IPS-NIHi11 (cell line): Measurements from ENCODE around the gene MRAS.
"Not testable (repeated sequence)": the region's sequence is repeated elsewhere in the genome, so short reads cannot be mapped to it uniquely, and the experiment has no call there.

Experiments
- DNase-seq: peaks from one replicate; pipeline ENCODE4 v3.0.0; 2012; ENCODE audit warnings: mixed read lengths, low spot score

The MRAS gene

DNA sequence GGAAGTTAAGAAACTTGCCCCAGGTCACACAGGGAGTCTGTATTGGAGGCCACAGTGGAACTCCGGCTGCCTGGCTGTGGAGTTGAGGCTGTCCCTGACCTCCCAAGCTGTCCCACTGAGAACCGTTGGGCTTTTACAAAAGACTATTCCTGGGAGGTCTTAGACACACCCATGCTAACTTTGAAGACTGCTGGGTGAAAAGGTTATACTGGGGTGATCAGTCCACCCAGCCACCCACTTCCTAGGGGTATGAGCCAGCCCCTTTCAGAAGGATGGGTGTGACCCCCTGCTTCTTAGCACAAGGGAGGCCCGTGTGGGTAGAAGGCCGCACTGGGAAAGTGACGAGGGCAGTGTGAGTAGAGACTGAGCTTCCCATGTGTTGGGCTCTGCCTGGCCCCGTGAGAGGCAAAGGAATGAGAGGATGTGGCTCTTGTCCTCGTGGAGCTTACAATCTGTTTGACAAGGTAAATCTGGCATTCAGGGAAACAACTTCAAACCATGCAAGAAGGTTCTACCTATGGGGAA lies 19.0 kb downstream of the MRAS start:
- DNase-seq = no peak

DNA sequence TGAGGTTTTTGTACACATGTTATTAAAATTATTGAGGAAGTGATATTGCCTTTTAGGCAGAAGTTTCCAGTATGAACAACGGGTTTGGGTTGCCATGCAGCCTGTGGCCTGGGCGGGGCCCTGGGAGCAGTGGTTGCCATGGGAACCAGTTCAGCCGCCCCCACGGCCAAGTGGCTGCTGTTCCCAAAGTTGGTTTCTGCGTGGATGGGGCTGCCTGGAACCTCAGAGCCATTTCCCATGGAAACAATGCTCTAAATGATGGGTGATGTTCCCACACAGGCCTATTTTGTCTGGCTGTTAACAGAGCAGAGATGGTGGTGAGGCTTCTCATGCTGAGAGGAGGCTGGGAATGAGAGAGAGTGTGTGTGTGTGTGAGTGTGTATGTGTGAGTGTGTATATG lies 19.5 kb downstream of the MRAS start:
- no peak for DNase-seq

DNA sequence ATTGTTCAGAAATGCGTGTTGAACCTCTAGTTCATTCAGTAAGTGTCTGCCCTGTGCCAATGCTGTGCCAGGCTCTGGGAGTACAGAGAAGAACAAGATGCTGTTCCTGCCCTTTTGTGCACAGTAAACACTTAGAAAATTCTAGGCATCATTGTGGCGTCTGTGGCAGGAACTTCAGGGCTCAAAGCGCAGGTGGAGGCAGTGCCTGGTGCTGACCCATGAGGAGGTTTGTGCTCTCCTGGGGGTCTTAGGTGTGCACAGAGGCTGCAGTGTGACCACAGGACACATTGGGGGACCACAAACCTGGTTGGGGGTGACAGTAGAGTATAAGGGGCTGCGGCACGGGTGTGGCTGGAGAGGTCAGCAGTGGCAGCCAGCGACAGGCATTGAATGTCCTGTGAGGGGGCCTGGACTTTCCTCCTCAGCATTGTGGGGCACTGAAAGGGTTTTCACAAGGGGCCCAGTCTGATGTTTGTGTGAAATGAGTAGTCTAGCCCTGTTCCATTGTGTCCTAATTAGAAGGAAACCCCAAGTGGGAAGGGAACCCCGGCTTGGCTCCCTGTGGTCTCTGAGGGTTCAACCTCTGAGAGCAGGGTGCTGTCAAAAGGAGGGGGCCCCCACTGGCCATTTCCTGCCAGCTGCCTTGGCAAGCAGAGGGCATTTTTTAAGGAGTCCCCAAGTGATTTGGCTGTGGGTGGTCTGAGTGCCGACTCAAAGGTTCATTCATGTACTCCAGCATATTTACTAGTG lies 20.9 kb downstream of the MRAS start:
- DNase-seq = no peak

DNA sequence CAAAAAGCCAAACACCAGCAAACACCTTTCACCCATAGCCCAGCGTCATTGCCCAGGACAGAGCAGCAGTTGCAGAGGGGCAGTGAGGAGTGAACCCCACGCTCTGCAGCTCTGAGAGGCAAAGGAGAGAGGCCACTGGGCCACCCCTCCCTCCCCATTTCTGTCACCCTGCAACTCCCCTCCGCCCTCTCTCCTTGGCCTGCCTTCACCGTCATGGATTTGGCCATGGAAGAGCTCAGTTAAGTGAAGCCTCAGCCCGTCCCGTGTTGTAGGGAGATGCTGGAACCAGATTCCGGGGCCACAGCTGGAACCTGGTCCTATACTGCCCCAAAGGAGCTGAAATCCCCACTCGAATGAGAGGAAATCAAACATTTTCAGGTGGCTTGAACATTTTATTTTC lies 21.9 kb downstream of the MRAS start:
- DNase-seq = no peak

DNA sequence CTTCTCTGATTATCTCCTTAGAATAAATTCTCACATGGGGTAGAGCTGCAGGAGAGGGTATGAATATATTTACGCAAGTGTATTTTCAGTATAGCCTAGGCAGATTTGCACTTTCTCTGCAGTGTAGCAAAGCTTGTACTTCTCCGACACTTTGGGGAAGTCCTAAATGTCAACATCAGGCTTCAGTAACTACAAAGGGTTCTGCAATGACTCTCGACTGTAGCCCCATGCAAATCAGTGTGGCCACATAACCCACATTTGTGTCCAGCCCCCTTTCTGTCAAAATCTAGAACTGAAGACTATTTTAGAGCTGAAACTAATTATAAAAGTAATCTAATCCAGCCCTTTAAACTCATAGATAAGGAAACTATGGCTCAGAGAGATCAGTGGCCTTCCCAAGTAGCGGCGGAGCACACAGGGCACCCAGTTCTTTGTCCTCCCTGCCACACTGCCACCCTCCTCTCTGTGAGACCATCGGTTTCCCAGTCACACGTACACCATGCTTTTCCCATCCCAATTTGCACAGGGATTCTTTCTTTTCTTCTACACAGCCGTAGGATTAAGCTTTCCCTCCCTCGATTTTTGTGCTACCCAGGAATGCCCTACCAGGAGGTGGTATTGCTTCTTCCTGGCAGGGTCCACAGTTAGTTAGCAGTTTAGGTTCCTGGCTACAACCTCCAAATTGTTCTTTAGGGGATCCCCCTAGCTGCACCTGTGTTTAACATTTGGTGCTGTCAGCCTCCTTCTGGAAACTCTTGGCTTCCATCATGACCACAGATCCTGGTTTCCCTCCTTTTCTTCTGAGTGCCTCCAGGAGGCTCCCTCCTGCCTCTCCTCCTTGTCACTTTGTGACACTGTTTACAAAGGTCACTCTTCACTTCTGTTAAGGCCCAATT lies 22.9 kb downstream of the MRAS start:
- DNase-seq = no peak

DNA sequence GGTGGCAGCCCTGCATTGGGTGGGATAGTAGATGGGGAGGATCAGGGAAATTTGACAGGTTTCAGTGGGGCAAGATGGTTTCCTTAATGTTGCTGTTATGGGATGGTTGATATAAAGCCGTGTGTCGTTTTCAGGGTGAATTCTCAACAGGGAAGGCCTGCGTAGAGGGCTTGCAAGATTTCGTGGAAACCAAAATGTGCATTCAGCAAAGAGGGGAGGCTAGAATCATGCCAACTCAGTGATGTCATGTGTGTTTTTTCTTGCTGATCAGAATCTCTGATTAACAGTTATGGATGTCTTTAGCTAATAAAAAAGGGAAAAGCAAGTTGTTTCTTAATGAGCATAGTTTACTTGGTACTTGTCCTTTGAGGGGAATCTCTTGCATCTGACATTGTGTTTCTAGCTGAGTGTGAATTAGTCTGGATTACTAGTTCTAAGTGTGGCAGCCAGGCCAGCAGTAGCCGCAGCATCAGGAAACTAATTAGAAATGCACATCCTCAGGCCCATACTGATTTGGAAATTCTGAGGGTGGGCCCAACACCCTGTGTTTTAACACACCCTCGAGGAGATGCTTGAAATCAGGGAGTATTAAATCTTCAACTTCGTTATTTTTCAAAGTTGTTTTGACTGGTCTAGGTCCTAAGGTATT lies 24.8 kb downstream of the MRAS start:
- no peak for DNase-seq

DNA sequence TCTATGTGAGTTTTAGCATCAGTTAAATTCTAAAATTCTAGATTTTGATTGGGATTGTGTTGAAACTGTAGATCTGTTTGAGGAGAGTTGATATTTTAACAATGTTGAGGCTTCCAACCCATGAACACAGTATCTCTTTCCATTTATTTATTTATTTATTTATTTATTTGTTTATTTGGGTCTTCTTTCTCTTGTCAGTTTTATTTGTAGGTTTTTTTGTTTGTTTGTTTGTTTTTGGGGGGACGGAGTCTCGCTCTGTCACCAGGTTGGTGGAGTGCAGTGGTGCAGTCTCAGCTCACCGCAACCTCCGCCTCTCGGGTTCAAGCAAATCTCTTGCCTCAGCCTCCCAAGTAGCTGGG lies 25.3 kb downstream of the MRAS start:
- no peak for DNase-seq

DNA sequence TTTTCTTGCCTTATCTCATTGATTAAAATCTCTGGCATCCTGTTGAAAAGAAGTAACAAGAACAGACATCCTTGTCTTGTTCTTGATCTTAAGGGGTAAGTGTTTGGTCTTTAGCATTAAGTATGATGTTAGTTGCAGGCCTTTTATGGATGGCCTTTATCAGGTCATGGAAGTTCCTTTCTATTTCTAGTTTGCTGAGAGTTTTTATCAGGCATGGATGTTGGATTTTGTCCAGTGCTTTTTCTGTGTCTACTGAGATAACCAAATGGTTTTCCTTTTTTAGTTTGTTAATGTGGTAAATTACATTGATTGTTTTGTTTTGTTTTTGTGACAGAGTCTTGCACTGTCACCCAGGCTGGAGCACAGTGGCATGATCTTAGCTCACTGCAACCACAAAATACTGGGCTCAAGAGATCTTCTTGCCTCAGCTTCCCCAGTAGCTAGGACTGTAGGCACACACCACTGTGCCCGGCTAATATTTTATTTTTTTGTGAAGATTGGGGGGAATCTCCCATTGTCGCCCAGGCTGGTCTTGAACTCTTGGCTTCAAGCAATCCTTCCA lies 26.3 kb downstream of the MRAS start:
- DNase-seq = no peak

DNA sequence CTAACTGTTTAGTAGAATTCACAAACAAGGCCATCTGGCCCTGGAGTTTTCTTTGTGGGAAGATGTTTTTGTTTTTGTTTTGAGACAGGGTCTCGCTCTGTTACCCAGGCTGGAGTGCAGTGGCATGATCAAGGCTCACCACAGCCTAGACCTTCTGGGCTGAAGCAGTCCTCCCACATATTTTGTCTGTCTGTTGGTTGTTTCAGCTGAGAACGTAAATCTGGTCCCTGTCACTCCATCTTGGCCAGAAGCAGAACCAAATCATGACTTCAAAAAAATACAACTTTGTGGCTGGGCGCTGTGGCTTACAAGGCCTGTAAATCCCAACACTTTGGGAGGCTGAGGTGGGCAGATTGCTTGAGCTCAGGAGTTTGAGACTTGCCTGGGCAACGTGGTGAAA lies 27.1 kb downstream of the MRAS start:
- DNase-seq = no peak

DNA sequence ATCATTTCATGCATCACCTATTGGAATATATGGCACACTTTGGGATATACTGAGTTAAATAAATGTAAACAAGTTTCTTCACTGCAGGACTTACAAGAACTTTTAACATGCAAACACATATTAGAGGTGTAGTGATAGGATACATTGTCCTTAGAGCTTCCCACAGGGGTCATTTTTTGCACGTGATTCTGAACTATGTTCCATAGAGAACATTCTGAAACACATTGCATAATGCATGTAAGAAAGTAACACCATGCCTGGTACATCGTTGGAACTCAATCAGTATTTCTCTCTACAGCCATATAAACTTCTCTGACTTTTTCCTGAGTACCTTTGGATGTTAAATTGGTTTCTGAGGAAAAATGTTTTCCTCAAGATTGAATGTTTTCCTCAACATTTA lies 28.3 kb downstream of the MRAS start:
- DNase-seq = no peak

DNA sequence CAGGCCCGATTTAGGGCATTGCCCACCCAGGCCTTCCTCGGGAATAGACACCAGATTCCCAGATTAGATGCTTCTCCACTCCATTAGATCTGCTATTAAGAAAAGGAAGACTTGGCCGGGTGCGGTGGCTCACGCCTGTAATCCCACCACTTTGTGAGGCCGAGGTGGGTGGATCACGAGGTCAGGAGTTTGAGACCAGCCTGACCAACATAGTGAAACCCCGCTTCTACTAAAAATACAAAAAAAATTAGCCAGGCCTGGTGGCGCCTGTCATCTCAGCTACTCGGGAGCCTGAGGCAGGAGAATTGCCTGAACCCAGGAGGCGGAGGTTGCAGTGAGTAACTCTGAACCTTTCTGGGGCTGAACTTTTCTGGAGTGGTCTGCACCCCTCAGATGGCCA lies 28.8 kb downstream of the MRAS start:
- not testable (repeated sequence) for DNase-seq

DNA sequence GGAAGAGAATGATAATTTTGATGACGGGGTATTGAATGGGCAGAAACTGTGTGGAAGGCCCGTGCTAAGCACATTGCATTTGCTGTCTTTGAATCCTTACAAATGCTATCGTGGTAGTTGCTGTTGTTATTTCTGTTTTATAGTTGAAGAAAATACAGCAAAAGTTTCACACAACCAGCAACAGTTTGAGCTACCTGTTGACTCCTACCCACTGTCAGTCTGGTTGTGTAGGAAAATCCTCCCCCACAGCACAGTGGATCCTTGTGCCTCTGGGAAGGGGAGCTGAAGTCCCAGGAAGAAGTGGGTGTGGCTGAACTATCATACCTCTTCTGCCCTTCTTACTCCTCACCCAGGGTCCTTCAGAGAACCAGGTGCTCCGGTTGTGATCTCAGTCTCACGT lies 29.4 kb downstream of the MRAS start:
- DNase-seq = no peak

DNA sequence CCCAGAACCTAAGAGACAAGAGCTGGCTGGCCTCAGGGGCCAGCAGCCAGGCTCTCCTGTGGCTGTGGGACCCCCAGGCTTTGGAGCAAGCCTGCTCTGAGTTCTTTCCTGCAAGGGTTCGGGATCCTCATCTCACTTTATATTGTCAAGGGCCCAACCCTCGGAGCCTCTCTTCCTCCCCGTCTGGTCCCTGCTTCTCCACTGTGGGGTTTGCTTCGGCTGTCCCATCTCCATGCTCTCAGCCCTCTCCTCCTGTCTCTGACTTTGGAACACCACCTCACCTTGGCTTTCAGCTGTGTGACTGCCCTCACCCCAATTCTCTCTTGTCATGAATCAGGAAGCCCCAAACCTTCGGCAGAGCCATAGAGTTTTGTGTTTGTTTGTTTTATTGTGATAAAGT lies 30.0 kb downstream of the MRAS start:
- no peak for DNase-seq

DNA sequence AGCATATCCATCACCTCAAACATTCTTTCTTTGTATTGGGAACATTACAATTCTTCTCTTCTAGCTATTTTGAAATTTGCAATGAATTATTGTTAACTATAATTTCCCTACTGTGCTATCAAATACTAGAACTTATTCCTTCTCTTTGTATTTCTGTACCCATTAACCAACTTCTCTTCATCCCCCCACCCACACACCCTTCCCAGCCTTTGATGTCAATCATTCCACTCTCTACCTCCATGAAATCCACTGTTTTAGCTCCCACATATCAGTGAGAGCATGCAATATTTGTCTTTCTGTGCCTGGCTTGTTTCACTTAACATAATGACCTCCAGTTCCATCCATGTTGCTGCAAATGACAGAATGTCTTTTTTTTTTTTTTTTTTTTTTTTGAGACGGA lies 30.6 kb downstream of the MRAS start:
- DNase-seq = no peak

DNA sequence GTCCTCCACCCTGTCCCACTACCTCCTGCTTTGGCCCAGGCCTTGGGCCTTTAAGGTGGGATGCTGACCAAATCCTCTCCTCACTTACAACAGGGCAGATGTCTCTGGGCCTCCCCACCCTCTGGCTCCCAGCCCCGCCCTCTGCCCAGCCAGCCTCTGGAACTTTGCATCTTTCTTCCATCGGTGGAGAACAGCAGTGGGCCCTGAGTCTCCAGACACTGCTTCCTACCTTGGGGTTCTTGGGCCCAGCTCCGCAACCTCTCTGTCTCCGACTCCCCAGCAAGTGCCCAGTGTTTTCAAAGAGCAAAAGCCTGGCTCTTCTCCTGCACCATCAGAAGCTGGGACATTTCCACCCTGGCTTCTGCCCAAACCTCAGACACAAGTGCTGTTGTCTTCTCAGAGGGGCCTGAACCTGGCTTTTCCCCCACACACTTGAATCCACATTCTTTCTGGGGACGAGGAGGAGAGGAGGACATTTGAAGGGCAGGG lies 33.1 kb downstream of the MRAS start:
- no peak for DNase-seq

DNA sequence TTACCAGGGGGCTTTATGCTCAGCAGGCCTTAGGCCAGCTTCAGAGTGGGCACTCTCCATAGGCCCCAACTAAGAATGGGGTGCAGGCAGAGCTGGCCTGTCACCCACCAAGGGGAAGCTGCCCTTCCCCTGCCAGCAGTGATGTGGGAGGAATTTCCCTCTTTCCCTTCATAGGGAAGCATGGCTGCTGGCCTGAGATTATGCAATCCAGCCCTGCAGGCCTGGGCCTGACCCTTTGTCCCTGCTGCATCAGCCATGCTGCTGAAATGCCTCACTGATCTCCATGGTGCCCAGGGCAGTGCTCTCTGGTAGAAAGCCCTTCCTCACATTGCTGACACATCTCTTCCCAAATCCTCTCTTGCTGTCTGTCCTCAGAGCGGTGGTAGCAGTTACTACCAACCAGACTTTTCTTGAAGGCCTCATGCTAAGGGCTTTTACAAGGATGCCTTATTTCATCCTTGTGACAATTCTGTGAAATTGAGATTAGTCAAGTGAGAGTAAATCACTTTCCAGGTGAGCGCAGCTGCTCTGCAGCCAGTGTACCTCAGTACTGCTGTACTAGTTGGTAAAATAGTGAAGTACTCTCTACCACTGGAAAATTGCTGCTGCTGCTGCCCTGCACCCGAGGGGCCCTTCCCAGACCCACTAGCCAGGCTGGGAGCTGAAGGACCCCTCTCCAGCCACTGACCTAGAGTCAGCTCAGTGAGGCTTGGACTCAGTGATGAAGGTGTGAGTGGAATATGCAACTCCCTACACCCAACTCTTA lies 33.8 kb downstream of the MRAS start:
- no peak for DNase-seq

DNA sequence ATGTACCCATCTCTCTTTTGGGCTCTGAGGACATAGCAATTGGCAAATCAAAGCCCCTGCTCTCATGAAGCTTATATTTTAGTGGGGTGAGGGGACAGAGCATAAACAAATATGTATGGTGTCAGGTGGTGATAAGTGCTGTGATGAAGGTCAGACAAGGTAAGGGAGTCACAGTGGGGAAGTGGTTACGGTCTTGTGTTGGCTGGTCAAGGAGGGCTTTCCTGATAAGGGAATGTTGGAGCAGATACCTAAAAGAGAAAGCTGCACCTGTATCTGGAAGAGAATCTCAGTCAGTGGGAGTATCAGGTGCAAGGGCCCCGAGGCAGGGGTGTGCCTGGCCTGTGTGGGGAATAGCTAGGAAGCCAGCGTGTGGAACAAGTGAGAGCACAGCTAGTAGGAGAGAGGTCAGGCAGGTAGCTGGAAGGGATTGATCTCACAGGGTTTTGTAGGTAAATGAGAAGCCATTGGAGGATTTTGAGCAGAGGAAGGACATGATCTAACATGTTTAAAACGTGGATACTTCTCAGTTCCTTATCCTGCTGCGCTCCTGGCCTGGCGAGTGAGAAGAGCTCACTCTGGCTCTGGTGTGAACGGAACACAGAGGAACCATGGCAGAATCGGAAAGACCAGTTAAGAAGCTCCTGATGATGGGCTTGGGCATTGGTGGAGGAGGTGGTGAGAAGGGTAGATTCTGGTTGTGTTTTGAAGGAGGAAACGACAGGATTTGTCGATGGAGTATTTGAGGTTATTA lies 35.5 kb downstream of the MRAS start:
- no peak for DNase-seq

DNA sequence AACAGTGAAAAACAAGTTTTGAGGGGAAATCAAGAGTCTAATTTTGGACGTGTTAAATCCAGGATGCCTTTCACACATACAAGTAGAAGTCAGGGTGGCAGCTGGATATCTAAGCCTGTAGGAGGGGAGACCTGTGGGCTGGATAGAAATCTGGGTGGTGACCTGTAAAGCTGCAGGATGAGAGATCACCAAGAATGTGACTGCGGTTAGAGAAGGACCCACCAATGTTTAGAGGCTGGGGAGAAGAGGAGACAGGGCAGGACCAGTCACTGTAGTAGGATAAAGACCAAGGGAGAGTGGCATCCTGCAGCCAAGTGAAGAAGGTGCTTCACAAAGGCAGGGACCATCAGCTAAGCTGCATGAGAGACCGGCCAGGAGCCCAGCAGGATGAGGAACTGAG lies 36.2 kb downstream of the MRAS start:
- DNase-seq = no peak

DNA sequence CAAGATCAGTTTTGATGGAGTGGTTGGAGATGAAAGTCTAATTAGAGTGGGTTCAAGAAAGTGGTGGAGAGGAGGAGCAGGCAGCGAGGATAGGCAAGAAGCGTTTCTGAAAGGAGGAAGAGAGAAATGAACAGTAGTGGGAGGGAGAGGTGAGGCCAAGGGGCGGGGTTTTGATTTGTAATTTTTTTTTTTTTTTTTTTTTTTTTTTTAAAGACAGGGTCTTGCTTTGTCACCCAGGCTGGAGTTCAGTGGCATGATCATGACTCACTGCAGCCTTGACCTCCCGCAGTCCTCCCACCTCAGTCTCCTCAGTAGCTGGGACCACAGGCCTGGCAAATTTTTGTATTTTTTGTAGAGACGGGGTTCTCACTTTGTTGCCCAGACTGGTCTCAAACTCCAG lies 36.6 kb downstream of the MRAS start:
- no peak for DNase-seq

DNA sequence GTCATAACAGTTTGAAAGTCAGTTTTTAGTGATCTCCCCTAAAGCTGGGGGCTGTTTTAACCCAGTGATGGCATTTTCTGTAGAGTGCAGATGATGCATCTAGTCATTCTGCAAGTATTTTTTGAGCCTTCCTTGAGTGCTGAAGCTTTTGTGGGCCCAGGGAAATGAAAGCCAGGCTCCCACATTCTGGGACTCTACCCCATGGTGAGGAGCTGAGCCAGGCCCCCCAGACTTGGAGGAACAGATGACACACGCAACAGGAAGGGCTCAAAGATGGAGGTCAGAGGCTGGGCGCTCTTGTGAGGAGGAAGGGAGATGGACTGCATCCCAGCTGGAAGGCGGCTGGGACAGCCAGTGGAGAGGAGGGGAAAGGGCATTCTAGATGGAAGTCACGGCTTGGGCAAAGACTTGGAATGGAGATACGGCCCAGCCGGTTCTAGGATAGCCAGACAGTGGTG lies 40.8 kb downstream of the MRAS start:
- no peak for DNase-seq
